GM19239 (cell line): ENCODE data around the gene HNRNPU.
"Not testable (repeated sequence)": the region's sequence is repeated elsewhere in the genome, so short reads cannot be mapped to it uniquely, and the experiment has no call there.

Experiments
- DNase-seq: peaks from one replicate; pipeline ENCODE4 v3.0.0; 2011; ENCODE audit warnings: low spot score; ENCODE audit not compliant: insufficient read length
- FAIRE-seq: peaks from 2 replicates; lab custom pipeline; 2011; peaks lifted over from hg19 to GRCh38; lab: Jason Lieb, UNC

The HNRNPU gene

DNA sequence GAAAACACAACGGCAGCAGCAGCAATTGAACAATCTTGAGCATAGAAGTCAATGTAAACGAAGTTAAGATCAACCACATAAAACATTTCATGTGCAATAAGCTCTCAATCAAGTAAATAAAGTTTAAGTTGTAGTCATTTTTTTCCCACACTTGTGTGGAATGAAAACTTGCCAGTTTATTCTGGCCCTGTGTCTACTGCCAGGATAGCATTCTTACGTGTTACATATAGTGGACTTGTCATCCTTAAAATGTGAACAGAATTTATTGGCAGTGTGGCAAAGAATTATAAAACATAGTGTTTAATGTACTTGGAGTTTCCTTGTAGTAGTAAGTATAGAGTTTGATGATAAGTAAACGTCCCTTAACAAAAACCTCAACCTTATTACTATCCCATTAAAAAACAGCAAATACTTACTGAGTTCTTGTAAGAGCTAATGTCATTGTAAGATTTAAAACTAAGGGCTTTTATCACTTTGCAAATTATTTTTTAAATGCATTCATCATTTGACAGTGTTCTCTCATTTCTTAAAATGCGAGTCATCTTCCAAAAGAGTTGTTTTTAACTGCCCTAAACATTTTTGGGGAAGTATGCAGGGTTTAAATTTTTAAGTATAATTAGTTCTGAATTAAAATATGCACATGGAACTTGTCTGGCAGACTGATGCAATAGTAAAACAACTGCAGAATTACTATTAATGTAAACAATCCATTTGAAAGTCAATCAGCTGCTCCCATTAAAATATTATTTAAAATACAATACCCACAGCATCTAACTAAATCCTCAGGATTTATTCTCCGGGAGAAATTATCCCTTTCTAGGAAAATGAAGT is 21.0 kb downstream of the HNRNPU start:
- DNase-seq (no peak), FAIRE-seq (no peak)

DNA sequence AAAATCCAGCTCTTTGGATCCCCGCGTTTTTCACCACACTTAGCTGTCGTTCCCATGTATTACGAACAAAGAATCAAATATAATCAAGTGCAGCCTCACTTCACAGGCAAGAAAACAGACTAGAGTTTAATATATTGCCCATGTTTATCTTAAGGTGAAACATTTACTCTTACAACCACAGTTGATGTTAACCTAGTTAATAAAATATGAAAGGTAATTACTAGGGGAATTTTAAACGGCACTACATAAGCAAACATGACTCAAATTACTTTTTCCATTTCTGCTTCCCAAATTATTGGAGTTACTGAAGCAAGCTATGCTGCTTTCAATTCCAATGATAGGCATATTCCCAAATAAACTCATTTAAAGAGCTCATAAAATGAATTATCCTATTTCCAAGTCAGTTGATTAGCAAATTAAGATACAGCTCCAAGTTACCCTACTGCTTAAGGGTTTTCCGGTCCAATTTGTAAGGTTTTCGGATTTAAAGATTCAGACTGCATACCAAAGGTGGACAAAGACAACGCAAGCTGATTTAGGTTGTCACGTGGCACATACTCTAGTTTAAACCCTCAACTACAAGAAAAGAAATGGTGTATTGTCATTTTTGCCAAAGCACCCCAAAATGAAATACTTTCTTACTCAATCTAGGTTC is 22.9 kb downstream of the HNRNPU start:
- FAIRE-seq (no peak), DNase-seq (no peak)

DNA sequence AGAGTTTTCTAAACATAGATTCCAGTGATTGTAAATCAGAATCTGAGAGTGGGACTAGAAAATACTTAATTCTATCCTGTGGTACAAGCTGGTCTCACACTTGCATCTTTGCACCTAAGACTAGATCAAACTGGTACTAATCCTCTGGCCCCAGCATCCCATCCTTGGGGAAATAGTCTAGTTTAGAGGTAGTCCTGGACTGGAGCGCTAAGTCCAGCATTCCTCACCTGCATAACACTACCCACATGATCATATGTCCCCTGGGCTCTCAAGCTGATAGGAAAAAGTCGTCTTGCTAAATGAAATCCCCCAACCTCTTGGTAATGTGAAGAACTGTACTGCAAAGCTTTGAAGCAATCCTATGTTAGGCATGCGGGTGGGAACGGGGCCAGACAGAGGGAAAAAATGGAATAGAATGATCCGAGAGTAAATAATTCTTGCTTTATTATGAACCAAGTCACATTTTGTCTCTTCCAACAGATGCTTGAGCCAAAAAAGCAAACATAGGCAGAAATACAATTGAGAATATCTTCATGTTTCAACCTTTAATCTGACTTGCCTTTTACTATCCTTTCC is 24.0 kb downstream of the HNRNPU start:
- no peak for DNase-seq
- no peak for FAIRE-seq

DNA sequence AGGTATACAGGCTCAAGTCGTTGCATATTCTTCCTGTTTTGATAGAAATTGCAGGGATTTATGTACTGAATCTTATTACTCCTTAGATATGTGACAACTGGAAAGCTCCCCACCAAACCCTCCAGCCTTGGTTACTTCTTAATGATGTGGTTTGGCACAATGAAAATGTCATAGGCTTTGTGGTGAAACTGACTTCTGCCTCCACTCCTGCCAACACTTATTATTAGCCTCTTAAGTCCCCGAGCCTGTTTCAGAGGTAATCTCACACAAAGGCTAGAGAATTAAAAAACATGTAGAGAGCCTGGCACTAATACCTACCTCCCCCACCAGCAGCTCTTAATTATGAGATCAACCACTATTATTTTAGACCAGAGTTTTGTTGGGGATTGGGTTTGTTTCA is 24.7 kb downstream of the HNRNPU start:
- no peak for FAIRE-seq
- no peak for DNase-seq

DNA sequence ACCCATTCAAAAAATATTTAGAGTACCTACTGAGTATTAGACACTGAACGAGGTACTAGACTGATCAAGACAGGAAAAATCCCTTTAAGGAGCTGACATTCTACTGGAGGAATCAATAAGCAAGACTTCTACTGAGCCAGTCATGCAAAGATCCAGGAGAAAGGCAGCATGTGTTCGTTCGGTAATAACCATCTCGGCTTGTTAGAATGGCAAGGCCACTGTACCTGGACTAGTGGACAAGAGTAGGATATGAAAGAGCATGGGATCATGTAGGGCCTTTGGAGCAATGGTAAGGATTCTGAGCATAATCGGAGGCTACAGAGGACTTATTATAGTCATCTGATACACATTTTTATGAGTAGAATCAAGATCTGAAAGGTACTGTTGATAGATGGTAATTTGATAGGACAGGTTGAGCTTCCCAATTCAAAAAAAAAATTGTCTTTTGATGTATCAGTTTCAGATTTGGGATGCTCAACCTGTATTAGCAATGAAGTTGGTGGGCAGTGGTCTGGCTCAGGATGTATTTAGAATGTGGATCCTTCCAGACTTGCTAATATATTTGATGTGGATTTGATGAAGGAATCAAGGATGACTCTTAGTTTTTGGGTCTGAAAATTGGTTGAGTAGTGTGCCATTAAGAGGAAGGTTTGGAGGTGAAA is 26.6 kb downstream of the HNRNPU start:
- DNase-seq, result no peak
- no peak for FAIRE-seq

DNA sequence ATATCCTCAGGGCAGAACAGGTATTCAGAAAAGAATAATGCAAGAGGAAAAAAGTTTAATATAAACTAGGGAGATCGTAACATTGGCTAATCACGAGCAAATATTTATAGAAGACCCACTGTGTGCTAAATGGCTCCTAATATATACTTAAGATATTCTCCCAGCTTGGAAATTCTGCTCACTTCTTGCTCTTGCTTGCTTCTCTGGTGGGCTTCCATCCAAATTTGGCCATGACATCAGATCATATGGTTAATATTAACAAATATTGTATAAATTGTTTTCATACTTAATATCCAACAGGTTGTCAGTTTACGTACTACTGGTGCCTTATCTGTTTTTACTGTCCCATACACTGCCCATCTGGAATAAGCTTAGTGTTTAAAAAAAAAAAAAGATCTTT is 27.8 kb downstream of the HNRNPU start:
- peak; percentile 11 for FAIRE-seq
- no peak for DNase-seq

DNA sequence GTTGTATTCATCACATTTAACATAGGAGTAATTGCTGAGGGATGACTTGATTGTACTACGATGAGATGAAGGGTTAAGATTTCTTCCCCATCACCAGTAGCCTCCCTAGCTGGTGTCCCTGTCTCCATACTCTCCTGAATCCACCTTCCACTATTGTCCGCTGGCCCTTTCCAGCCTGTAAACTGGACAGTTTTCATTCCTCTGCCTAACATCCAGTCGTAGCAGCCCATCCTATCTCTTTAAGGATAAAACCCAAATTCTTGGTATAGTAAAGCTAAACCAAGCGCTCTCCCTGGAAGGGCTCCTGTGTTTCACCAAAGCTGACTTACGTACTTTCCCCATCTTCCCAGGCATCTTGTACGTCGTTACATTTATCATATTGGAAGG is 28.2 kb downstream of the HNRNPU start:
- DNase-seq (no peak), FAIRE-seq (peak; percentile 63)

DNA sequence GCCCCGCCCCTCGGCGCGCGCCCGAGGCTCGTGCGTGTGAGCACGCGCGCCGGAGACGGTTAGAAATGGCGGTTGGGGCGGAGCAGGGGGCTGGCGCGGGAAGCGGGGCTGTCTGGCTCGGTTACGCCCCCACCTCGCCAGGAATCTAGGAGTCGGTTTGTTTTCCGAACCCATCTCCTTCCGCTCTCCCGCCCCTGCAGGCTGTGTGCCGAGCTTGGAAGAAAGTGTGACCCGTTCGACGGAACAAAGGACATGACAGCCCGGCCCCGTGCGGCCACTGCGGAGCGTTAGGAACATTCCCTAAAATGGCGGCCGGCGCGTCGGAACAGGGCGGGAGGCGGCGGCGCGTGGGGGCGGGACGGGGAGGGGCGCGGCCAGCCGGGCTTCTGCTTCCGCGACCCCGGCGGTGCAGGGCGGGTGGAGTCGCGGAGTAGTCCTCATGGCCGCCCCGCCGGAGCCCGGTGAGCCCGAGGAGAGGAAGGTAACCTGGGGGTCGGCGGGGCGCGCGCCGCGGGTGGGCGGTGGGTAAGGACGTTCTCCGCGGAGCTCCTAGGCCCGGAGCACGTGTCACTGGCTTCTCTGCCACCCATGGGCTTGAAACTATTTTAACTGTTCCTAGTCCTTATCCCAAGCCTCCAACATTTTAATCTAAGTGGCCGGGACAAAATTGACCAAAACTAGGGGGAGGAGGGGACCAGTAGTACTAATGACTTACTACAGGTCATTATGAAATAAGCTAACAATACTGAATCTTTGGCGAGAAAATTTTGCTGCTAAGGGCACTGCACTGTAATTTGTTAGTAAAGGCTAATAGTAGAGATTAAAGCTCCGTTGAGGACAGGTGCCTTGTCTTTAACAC is 28.8 kb downstream of the HNRNPU start, which contains the start of gene COX20:
COX20 (plus strand) TSS at position 383 of the 859 bp plus-strand sequence; CDS start at position 440, 57 bp downstream.
- DNase-seq (peak; percentile 59), FAIRE-seq (peak; percentile 8)

DNA sequence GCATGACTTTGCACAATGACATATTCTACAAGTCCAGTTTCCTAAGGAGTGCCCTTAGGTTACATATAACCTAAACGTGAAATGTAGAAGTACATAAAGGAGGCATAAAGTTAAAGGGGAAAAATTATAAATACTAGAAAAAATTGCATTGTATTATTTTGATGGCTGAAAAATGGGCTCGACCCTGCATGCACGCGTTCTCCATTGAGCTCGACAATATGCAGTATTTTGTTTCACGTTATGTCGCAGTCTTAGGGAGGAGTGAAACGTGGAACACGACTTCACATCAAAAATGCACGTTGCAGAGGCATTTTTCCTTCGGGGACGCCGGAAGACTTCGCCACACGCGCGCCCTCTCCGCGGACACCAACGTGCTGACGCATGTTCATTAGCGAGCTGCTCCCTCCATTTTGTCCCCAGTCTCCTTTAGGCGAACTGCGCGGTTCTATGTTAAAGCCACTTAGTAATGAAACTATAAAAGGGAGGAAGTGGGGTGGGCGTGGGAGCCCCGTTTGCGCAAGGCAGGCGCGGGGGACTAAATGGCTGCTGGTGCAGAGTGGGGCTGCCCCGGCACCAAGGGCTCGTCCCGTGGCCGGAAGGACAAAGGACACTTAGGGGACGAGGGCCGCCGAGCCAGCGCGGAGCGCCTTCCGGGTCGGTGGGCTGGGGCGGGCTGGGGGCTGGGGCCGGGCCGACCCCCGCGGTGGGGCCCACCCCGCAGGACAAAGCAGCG is 29.6 kb downstream of the HNRNPU start:
- peak; percentile 89 for FAIRE-seq
- DNase-seq, result peak; percentile 58

DNA sequence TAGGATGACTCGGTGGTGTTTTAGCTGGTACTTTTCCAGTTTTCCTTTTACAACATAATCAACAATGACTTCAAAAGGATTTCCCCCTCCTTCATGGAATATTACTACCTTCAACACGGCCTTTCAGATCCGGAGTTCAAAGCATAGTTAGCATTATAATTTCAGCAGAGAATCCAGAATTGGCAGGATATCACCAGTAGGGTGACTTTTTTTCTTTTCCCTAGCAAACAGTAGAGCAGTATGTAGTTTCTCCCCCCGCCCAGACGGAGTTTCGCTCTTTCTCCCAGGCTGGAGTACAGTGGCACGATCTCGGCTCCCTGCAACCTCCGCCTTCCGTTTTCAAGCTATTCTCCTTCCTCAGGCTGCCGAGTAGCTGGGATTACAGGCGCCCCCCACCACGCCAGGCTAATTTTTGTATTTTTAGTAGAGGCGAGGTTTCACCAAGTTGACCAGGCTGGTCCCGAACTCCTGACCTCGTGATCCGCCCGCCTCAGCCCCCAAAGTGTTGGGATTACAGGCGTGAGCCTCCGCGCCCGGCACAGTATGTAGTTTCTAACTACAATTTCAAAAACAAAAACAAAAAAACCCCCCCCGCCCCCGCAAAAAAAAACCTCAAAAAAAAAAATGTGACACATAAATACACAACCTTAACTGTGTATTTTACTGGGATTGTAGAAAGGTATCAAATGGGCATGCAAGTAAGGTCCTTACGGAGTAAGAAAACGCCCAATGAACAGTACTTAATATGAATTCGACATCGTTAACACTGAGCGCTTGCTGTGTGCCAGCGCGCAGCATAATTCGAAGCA is 30.4 kb downstream of the HNRNPU start:
- FAIRE-seq (peak; percentile 80), DNase-seq (no peak)

DNA sequence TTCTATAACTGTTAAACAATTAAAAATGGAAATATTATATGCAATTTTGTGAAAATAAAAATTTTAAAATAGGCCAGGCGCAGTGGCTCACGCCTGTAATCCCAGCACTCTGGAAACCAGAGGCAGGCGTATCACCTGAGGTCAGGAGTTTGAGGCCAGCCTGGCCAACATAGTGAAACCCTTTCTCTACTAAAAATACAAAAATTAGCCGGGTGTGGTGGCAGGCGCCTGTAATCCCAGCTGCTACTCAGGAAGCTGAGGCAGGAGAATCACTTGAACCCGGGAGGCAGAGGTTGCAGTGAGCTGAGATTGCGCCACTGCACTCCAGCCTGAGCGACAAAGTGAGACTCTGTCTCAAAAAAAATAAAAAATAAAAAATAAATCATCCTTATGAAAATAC is 31.1 kb downstream of the HNRNPU start:
- DNase-seq, FAIRE-seq: not testable (repeated sequence)

DNA sequence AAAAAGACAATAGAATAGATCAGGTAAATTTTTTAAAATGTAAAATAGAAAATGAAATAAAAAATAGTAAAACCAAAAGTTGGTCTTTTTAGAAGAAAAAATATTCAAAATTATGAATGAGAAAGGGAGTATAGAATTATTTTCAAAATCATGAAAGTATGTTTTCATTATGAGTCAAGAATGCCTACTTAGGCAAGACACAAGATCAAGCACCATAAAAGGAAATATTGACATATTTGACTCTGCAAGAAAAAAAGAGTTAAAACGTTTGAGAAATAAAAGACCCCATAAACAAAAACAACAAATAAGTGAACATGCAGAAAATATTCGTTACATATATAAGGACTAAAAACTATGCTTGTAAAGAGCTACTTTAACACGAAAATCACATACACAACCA is 33.7 kb downstream of the HNRNPU start:
- FAIRE-seq, result no peak

DNA sequence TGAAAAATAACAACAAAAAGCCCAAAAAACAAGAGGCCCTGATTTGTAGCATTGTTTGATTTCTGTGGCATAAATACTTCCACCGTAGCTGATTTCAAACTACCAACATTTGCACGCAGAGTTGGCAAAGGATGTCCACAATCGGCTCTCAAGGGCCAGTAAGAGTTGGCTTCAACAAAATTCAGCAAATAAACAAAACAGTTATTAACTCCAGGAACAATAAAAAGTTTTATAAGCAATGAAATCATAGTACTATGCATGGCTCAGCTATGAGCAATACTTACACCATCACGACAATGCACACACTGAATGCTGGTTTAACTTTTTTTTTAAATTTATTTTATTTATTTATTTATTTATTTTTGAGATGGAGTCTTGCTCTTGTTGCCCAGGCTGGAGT is 37.6 kb downstream of the HNRNPU start:
- DNase-seq, result no peak
- no peak for FAIRE-seq

More for the DNA sequence above, 33.7 kb downstream of the HNRNPU start:
- DNase-seq, result no peak

DNA sequence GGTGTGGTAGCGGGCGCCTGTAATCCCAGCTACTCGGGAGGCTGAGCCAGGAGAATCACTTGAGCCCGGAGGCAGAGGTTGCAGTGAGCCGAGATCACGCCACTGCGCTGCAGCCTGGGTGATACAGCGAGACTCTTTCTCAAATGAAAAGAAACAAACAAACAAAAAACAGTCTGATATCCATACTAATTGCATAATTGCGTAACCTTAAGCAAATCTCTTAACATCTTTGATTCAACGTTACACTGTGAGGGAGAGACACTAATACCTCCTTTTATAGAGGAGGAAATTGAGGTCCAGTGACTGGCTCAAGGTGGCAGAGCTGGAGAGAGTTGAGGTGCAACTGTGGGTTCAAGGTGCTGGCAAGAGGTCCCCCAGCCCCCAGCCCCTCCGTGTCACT is 41.5 kb downstream of the HNRNPU start:
- DNase-seq (no peak), FAIRE-seq (no peak)

DNA sequence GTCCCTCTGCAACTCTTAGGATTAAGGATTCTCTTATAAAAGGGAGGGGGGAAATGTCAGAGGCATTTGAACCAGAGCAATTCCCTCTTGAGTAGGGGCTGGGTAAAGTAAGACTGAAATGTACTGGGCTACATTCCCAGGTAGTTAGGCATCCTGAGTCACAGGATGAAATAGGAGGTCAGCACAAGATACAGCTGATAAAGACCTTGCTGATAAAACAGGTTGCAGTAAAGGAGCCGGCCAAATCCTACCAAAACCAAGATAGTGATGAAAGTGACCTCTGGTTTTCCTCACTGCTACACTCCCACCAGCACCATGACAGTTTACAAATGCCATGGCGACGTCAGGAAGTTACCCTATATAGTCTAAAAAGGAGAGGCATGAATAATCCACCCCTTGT is 43.2 kb downstream of the HNRNPU start:
- FAIRE-seq (no peak), DNase-seq (no peak)

DNA sequence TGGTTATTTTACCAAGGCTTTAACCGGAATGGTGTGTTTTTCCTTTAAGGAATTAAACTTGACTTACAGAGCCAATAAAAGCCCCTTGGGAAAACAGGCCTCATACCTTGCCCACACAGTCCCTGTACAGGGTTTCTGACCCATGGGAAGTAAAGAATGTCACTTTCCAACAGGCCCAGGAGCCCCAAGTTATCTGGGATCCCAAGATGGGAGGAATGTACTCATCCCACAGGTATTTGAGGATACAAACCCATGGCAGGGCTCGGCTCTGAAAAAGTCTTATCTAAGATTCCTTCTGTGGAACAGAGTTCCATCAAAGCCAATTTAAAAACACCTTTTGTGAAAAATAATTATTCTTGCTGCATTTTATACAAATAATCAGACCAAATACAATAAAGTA is 44.2 kb downstream of the HNRNPU start:
- no peak for FAIRE-seq

DNA sequence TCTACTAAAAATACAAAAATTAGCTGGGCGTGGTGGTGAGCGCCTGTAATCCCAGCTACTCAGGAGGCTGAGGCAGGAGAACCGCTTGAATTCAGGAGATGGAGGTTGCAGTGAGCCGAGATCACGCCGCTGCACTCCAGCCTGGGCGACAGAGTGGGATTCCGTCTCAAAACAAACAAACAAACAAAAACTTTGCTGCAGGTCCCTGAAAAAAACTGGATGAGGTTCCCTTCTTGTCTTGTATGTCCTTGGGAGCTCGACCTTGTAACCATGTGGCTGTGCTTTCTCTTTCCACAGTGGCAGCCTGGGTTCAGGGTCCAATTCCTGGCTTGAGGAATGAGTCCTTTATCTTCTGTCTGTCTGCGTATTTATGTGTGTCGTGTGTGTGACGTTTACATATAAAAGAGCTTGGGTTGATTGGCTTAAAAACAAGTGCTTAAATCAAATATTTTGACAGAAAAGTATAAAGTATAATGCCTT is 46.9 kb downstream of the HNRNPU start:
- no peak for FAIRE-seq

More for the DNA sequence above, 44.2 kb downstream of the HNRNPU start:
- DNase-seq, result no peak

DNA sequence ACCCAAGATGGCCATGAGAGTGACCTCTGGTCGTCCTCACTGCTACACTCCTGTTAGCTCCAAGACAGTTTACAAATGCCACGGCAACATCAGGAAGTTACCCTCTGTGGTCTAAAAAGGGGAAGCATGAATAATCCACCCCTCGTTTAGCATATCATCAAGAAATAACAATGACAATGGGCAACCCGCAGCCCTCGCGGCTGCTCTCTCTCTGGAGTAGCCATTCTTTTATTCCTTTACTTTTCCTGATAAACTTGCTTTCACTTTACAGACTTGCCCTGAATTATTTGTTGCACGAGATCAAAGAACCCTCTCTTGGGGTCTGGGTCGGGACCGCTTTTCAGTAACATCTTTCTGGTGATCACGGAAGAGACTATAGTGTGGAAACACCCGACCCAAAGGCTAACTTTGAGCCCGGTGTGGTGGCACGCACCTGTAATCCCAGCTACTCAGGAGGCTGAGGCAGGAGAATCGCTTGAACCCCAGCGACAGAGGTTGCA is 48.7 kb downstream of the HNRNPU start:
- FAIRE-seq, result no peak
- DNase-seq, result no peak

More for the DNA sequence above, 46.9 kb downstream of the HNRNPU start:
- DNase-seq, result no peak
